ENCODE measurements around the gene SKOR2. TPM values are rescaled to one million over a fixed set of nuclear protein-coding genes. Genes with fewer than 3 reads are reported as not detected.
"Not testable (repeated sequence)": the region's sequence is repeated elsewhere in the genome, so short reads cannot be mapped to it uniquely, and the experiment has no call there.

SKOR2 gene
- total RNA-seq, 1 donor from 2014 or later = not detected

DNA sequence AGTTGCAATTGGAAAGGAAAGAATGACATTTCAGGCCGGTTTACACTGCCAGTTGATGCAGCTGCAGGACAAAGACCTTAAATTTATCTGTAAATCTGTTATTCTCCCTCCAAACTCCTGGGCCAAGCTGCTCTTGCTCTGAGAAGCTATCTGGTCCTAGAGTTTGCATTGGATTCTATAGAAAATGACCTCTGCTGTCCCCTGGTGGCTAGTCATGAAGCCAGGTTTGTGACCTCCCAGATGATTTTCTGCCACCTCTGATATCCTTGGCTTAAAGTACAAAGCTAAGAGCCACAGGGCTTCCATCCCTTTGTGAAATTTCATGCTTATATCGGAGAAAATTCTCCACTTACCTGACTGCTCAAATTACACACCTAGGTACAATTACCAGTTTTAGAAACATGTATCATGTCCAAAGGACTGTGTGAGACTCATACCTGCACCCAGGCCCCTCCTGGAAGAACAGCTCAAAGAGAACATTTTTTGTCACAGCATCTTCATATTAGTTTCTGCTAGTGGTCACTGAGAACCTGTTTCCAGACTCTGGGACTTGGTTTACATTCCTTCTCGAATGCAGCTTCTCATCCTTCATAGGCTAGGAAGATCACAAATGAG is 46.4 kb downstream of the SKOR2 start:
- DNase-seq (ENCODE audit: low spot score, unreplicated experiment) = peak; percentile 26
- H3K4me1 Mint-ChIP-seq (ENCODE audit: low read depth) = no peaks in the 10 kb centered on the region
- no peak overlapping the region for H3K4me3 Mint-ChIP-seq (ENCODE audit: low read depth)
- no peaks in the 10 kb centered on the region for H3K36me3 Mint-ChIP-seq (ENCODE audit: insufficient read depth)
- H3K27me3 Mint-ChIP-seq = peaks cover 13% of the 10 kb centered on the region
- no peak overlapping the region for H3K27ac Mint-ChIP-seq
- H3K9me3 Mint-ChIP-seq (ENCODE audit: low read depth) = no peaks in the 10 kb centered on the region
- TF ChIP-seq, protein P1, sequence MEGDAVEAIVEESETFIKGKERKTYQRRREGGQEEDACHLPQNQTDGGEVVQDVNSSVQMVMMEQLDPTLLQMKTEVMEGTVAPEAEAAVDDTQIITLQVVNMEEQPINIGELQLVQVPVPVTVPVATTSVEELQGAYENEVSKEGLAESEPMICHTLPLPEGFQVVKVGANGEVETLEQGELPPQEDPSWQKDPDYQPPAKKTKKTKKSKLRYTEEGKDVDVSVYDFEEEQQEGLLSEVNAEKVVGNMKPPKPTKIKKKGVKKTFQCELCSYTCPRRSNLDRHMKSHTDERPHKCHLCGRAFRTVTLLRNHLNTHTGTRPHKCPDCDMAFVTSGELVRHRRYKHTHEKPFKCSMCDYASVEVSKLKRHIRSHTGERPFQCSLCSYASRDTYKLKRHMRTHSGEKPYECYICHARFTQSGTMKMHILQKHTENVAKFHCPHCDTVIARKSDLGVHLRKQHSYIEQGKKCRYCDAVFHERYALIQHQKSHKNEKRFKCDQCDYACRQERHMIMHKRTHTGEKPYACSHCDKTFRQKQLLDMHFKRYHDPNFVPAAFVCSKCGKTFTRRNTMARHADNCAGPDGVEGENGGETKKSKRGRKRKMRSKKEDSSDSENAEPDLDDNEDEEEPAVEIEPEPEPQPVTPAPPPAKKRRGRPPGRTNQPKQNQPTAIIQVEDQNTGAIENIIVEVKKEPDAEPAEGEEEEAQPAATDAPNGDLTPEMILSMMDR (IDR thresholded peaks at IDR 0.05; ENCODE audit: unreplicated experiment) = peak; percentile 81

DNA sequence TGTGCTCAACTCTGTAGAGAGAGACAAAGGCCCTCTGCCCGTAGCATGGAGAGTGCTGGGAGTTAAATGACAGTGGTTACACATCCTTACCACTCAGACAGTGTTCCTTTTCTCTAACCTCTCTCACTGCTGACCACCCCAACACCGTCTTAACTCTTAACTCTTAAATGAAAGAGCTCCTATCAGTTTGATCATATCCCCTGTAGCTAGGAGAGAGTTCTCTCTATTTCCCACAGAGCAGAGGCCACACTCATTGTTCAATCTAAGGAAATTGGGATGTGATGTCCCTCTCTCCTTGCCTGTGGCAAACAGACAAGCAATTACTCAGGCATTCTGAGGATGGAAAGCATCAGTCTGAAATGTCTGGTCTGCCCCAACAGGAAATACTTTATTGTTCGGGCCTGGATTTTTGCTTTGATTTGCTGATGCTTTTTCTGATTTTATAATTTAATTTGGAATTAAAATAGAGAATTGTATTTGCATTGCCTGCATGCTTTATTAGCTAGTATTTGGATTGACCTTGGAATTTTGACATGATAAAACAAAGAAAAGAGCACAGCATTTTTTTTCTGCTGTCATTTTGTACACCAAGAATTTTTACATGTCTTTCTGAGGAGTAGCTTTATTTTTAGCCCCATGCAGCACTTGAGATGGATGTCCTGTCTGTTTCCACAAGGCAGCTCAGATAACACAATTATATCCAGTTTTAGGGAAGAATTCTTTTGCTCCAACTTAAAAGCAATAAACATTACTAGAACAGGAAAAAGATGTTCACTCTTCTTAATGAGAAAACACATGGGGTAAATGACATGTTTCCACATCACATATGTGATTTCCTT is 47.6 kb downstream of the SKOR2 start:
- no peak overlapping the region for H3K4me3 Mint-ChIP-seq (ENCODE audit: low read depth)
- H3K27ac Mint-ChIP-seq = no peak overlapping the region
- no peaks in the 10 kb centered on the region for H3K9me3 Mint-ChIP-seq (ENCODE audit: low read depth)

DNA sequence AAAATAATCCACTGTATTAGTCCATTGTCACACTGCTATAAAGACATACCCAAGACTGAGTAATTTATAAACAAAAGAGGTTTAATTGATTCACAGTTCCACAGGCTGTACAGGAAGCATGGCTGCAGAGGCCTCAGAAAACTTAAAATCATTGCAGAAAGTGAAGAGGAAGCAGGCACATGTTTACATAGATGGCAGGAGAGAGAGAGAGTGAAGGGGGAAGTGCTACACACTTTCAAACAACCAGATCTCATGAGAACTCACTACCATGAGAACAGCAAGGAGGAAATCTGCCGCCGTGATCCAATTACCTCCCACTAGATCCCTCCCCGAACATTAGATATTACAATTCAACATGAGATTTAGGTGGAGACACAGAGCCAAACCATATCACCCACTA is 55.5 kb downstream of the SKOR2 start:
- not testable (repeated sequence) for DNase-seq (ENCODE audit: low spot score, unreplicated experiment)
- H3K27me3 Mint-ChIP-seq = peaks cover 13% of the 10 kb centered on the region

More for the DNA sequence above, 47.6 kb downstream of the SKOR2 start:
- DNase-seq (ENCODE audit: low spot score, unreplicated experiment) = no peak
- peaks cover 3% of the 10 kb centered on the region for H3K27me3 Mint-ChIP-seq
- H3K4me1 Mint-ChIP-seq (ENCODE audit: low read depth) = no peaks in the 10 kb centered on the region
- H3K36me3 Mint-ChIP-seq (ENCODE audit: insufficient read depth) = no peaks in the 10 kb centered on the region
- TF ChIP-seq, protein P1 (IDR thresholded peaks at IDR 0.05; ENCODE audit: unreplicated experiment) = no peak

DNA sequence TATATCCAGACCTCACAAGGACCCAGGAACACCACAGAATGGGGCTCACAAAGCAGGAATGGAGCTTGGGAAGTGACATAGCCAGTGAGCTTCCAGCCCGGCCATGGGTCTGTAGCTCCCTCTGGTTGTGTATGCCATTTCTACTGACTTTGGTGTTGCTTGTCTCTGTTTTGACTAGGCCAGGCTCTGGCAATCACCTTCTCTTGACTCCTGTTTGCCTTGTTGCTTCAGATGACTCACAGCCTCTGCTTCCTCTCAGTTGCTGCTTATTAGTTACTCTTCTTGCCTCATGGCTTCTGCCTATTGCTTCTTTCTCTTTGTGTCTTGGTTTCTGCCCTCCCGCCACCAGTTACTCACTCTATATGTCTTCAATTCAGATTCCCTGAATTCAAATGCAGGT is 59.5 kb downstream of the SKOR2 start:
- no peaks in the 10 kb centered on the region for H3K9me3 Mint-ChIP-seq (ENCODE audit: low read depth)
- no peak overlapping the region for H3K4me3 Mint-ChIP-seq (ENCODE audit: low read depth)
- no peak for DNase-seq (ENCODE audit: low spot score, unreplicated experiment)
- peaks cover 5% of the 10 kb centered on the region for H3K4me1 Mint-ChIP-seq (ENCODE audit: low read depth)
- peaks cover 16% of the 10 kb centered on the region for H3K27me3 Mint-ChIP-seq
- no peak overlapping the region for H3K27ac Mint-ChIP-seq
- no peaks in the 10 kb centered on the region for H3K36me3 Mint-ChIP-seq (ENCODE audit: insufficient read depth)
- TF ChIP-seq, protein P1 (IDR thresholded peaks at IDR 0.05; ENCODE audit: unreplicated experiment) = no peak

More for the DNA sequence above, 55.5 kb downstream of the SKOR2 start:
- not testable (repeated sequence) for H3K4me1 Mint-ChIP-seq (ENCODE audit: low read depth); H3K4me3 Mint-ChIP-seq (ENCODE audit: low read depth); H3K9me3 Mint-ChIP-seq (ENCODE audit: low read depth); H3K36me3 Mint-ChIP-seq (ENCODE audit: insufficient read depth); H3K27ac Mint-ChIP-seq

DNA sequence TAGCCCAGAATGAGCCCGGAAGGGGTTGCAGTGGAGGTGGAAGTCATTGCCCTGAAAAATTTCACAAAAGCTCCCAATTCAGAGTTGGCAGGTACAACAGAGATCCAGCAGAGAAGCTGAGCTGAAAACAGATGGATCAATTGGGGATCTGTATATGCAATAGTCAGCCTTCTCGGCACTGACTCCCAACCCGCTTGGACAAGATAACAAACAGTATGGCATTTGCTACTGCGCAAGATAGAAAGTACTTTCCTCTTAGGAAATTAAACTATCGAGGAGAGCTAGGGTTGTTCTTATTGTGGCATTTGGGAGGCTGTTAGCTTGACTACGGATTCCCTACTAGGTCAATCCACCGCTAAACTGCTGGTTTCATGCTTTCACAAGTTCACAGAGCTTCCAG is 63.7 kb downstream of the SKOR2 start:
- DNase-seq (ENCODE audit: low spot score, unreplicated experiment) = no peak
- Mint-ChIP-seq H3K36me3 (ENCODE audit: insufficient read depth) (no peaks in the 10 kb centered on the region), H3K4me1 (ENCODE audit: low read depth) (no peaks in the 10 kb centered on the region), H3K9me3 (ENCODE audit: low read depth) (peaks cover 12% of the 10 kb centered on the region), H3K27ac (no peak overlapping the region), H3K27me3 (peaks cover 11% of the 10 kb centered on the region), H3K4me3 (ENCODE audit: low read depth) (no peak overlapping the region)
- TF ChIP-seq, protein P1 (IDR thresholded peaks at IDR 0.05; ENCODE audit: unreplicated experiment) = no peak
